ENCODE results near the gene FOXN3.

DNA sequence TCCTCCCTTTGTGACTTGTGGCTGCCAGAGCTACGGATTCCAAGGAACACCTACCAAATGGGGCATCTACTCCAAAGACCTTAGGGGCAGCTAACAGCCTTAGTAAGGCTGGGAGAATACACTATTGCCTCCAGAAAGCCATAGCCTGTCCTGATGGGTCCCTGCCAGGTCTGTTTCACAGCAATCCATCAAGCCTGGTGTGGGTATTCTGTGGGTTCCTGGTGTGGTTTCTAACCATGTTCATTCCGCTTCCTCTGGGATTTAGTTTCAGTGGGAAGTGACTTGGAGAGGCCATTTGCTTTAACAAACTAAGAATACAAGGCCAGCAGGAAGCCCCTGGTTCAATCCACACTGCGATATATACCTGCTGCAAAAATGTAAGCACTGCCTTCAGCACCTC is 220.5 kb downstream of the FOXN3 start:
- TF ChIP-seq, protein P1, sequence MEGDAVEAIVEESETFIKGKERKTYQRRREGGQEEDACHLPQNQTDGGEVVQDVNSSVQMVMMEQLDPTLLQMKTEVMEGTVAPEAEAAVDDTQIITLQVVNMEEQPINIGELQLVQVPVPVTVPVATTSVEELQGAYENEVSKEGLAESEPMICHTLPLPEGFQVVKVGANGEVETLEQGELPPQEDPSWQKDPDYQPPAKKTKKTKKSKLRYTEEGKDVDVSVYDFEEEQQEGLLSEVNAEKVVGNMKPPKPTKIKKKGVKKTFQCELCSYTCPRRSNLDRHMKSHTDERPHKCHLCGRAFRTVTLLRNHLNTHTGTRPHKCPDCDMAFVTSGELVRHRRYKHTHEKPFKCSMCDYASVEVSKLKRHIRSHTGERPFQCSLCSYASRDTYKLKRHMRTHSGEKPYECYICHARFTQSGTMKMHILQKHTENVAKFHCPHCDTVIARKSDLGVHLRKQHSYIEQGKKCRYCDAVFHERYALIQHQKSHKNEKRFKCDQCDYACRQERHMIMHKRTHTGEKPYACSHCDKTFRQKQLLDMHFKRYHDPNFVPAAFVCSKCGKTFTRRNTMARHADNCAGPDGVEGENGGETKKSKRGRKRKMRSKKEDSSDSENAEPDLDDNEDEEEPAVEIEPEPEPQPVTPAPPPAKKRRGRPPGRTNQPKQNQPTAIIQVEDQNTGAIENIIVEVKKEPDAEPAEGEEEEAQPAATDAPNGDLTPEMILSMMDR (IDR thresholded peaks at IDR 0.05; ENCODE audit: insufficient read depth, low read length), result no peak
- TF ChIP-seq POLR2AphosphoS5 (IDR thresholded peaks at IDR 0.05; ENCODE audit: low read depth), result no peak
- TF ChIP-seq, protein P2, sequence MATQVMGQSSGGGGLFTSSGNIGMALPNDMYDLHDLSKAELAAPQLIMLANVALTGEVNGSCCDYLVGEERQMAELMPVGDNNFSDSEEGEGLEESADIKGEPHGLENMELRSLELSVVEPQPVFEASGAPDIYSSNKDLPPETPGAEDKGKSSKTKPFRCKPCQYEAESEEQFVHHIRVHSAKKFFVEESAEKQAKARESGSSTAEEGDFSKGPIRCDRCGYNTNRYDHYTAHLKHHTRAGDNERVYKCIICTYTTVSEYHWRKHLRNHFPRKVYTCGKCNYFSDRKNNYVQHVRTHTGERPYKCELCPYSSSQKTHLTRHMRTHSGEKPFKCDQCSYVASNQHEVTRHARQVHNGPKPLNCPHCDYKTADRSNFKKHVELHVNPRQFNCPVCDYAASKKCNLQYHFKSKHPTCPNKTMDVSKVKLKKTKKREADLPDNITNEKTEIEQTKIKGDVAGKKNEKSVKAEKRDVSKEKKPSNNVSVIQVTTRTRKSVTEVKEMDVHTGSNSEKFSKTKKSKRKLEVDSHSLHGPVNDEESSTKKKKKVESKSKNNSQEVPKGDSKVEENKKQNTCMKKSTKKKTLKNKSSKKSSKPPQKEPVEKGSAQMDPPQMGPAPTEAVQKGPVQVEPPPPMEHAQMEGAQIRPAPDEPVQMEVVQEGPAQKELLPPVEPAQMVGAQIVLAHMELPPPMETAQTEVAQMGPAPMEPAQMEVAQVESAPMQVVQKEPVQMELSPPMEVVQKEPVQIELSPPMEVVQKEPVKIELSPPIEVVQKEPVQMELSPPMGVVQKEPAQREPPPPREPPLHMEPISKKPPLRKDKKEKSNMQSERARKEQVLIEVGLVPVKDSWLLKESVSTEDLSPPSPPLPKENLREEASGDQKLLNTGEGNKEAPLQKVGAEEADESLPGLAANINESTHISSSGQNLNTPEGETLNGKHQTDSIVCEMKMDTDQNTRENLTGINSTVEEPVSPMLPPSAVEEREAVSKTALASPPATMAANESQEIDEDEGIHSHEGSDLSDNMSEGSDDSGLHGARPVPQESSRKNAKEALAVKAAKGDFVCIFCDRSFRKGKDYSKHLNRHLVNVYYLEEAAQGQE (IDR thresholded peaks at IDR 0.05; ENCODE audit: insufficient replicate concordance, low read depth), result no peak

Measured in HL-60 (cell line).